HUES6 (cell line): ENCODE data around the gene USP36.

ENCODE experiments used
- H3K27ac ChIP-seq: 2 replicates; pipeline ENCODE4 v1.7.0; 2013; ENCODE audit warnings: low read depth, mild to moderate bottlenecking, low read length, inconsistent platforms
- H3K27me3 ChIP-seq: 2 replicates; pipeline ENCODE4 v1.6.1; 2013; ENCODE audit warnings: low read length; ENCODE audit not compliant: control insufficient read depth, insufficient read depth
- H3K36me3 ChIP-seq: 2 replicates; pipeline ENCODE4 v1.6.1; 2013; ENCODE audit warnings: low read length; ENCODE audit not compliant: control insufficient read depth, insufficient read depth
- H3K4me1 ChIP-seq: 2 replicates; pipeline ENCODE4 v1.6.1; 2013; ENCODE audit warnings: low read length; ENCODE audit not compliant: control insufficient read depth, insufficient read depth
- H3K4me3 ChIP-seq: 2 replicates; pipeline ENCODE4 v1.5.1; 2013; ENCODE audit warnings: low read depth, low read length
- H3K9ac ChIP-seq: one replicate; pipeline ENCODE4 v1.6.1; 2013; ENCODE audit warnings: mild to moderate bottlenecking, low read length
- H3K9me3 ChIP-seq: 2 replicates; pipeline ENCODE4 v1.6.1; 2013; ENCODE audit warnings: low read depth, low read length; ENCODE audit not compliant: control insufficient read depth, insufficient read depth

Gene USP36

DNA sequence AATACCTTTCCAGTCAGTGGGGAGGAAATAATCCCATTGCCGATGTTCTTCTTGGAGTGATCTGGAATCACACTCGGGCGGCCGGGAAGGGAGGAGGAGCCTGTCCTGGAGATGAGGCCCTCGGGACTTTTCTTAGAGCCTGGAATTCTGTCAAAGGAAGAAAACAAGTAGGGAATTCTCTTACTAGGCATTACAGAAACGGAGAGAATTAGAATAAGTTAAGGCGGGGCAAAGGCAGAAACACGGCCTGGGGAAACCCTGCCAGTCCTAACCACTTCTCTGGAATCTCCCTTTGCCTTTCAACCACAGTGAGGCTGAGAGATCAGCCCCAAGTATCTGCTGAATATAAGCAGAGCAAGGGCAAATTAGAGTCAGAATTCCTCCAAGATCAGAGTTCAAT is 27.8 kb downstream of the USP36 start:
- Histone ChIP-seq H3K9ac (no peak overlapping the region), H3K4me1 (no peaks in the 10 kb centered on the region), H3K9me3 (no peaks in the 10 kb centered on the region), H3K27ac (no peak overlapping the region), H3K36me3 (peaks cover 97% of the 10 kb centered on the region), H3K4me3 (no peak overlapping the region), H3K27me3 (no peaks in the 10 kb centered on the region)

DNA sequence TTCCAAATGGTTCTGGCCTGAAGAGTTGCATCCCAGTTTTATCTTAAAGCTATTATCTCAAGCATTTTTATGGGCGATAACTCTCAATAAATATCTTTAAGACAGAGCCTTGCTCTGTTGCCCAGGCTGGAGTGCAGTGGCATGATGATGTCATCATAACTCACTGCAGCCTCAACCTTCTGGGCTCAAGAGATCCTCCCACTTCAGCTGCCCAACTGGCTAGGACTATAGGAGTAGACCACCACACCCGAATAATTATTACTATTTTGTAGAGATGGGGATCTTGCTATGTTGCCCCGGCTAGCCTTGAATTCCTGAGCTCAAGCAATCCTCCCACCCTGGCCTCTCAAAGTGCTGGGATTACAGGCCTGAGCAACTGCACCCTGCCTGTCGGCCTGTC is 32.5 kb downstream of the USP36 start:
- H3K36me3 ChIP-seq = peaks cover 93% of the 10 kb centered on the region
- no peaks in the 10 kb centered on the region for H3K4me1 ChIP-seq
- H3K9me3 ChIP-seq = no peaks in the 10 kb centered on the region
- H3K4me3 ChIP-seq = no peak overlapping the region
- no peak overlapping the region for H3K27ac ChIP-seq
- H3K9ac ChIP-seq = no peak overlapping the region
- no peaks in the 10 kb centered on the region for H3K27me3 ChIP-seq

- H3K9me3 ChIP-seq = no peaks in the 10 kb centered on the region
- no peaks in the 10 kb centered on the region for H3K27me3 ChIP-seq
- H3K9ac ChIP-seq = no peak overlapping the region
- no peaks in the 10 kb centered on the region for H3K4me1 ChIP-seq
- no peak overlapping the region for H3K27ac ChIP-seq
- peaks cover 92% of the 10 kb centered on the region for H3K36me3 ChIP-seq
- no peak overlapping the region for H3K4me3 ChIP-seq
These were observed 34.2 kb downstream of the USP36 start for GRCh38 chr17:78806451-78806850.

DNA sequence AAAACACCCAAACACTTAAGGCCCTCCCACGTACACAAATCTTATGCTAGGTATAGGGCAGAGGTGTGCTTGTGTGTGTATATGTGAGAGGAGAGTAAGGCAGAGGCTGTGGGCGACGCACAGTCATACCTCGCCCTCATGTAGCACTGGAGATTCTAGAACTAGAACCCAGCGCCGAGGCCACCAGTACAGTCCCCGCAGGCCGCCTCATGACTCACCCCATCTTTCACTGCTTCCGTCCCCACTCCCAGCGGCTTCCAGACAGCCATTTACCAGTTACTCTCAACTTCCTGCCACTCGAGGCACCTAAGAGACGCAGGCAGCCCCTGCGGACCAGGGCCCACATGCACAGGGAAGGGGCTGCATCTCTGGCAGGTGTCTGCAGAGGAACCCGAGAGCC is 35.3 kb downstream of the USP36 start:
- no peak overlapping the region for H3K9ac ChIP-seq
- H3K27me3 ChIP-seq = no peaks in the 10 kb centered on the region
- H3K4me1 ChIP-seq = no peaks in the 10 kb centered on the region
- no peak overlapping the region for H3K4me3 ChIP-seq
- H3K36me3 ChIP-seq = peaks cover 90% of the 10 kb centered on the region
- H3K27ac ChIP-seq = no peak overlapping the region
- no peaks in the 10 kb centered on the region for H3K9me3 ChIP-seq

- H3K4me1 ChIP-seq = no peaks in the 10 kb centered on the region
- peaks cover 90% of the 10 kb centered on the region for H3K36me3 ChIP-seq
- H3K27me3 ChIP-seq = no peaks in the 10 kb centered on the region
- H3K9ac ChIP-seq = no peak overlapping the region
- no peaks in the 10 kb centered on the region for H3K9me3 ChIP-seq
- no peak overlapping the region for H3K27ac ChIP-seq
- no peak overlapping the region for H3K4me3 ChIP-seq
These were observed 35.8 kb downstream of the USP36 start for GRCh38 chr17:78804777-78805176.

- Histone ChIP-seq H3K27me3 (no peaks in the 10 kb centered on the region), H3K9ac (no peak overlapping the region), H3K9me3 (no peaks in the 10 kb centered on the region), H3K36me3 (peaks cover 89% of the 10 kb centered on the region), H3K27ac (no peak overlapping the region), H3K4me1 (no peaks in the 10 kb centered on the region), H3K4me3 (no peak overlapping the region)
These were observed 37.3 kb downstream of the USP36 start for GRCh38 chr17:78803186-78803845.

- Histone ChIP-seq H3K9me3 (no peaks in the 10 kb centered on the region), H3K4me3 (no peak overlapping the region), H3K9ac (no peak overlapping the region), H3K27ac (no peak overlapping the region), H3K36me3 (peaks cover 89% of the 10 kb centered on the region), H3K27me3 (no peaks in the 10 kb centered on the region), H3K4me1 (no peaks in the 10 kb centered on the region)
These were observed 38.2 kb downstream of the USP36 start for GRCh38 chr17:78802459-78802858.

DNA sequence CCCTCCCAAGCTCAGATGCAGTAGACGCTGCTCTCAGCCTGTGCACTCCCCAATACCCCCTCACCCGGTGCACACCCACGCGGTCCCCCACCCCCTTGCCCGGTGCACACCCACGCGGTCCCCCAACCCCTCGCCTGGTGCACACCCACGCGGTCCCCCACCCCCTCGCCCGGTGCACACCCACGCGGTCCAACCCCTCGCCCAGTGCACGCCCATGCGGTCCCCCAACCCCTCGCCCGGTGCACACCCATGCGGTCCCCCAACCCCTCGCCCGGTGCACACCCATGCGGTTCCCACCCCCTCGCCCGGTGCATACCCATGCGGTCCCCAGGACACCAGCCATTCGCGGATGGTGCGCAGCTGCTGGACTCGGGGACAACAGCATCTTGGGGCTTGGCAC is 38.6 kb downstream of the USP36 start:
- H3K4me1 ChIP-seq = no peaks in the 10 kb centered on the region
- H3K9ac ChIP-seq = no peak overlapping the region
- H3K4me3 ChIP-seq = no peak overlapping the region
- peaks cover 89% of the 10 kb centered on the region for H3K36me3 ChIP-seq
- H3K9me3 ChIP-seq = no peaks in the 10 kb centered on the region
- H3K27me3 ChIP-seq = no peaks in the 10 kb centered on the region
- no peak overlapping the region for H3K27ac ChIP-seq

- H3K4me1 ChIP-seq = no peaks in the 10 kb centered on the region
- no peaks in the 10 kb centered on the region for H3K27me3 ChIP-seq
- H3K4me3 ChIP-seq = no peak overlapping the region
- H3K27ac ChIP-seq = no peak overlapping the region
- no peak overlapping the region for H3K9ac ChIP-seq
- peaks cover 89% of the 10 kb centered on the region for H3K36me3 ChIP-seq
- H3K9me3 ChIP-seq = no peaks in the 10 kb centered on the region
These were observed 40.3 kb downstream of the USP36 start for GRCh38 chr17:78800132-78800931.

- H3K4me3 ChIP-seq = no peak overlapping the region
- no peaks in the 10 kb centered on the region for H3K27me3 ChIP-seq
- H3K4me1 ChIP-seq = no peaks in the 10 kb centered on the region
- H3K27ac ChIP-seq = no peak overlapping the region
- H3K36me3 ChIP-seq = peaks cover 93% of the 10 kb centered on the region
- no peaks in the 10 kb centered on the region for H3K9me3 ChIP-seq
- no peak overlapping the region for H3K9ac ChIP-seq
These were observed 41.7 kb downstream of the USP36 start for GRCh38 chr17:78798695-78799559.
